ENCODE measurements around the gene CIRBP.

Gene CIRBP

GRCh38 chr19:1253514-1254080 is 15.5 kb upstream of the CIRBP start:
- Histone ChIP-seq H3K9me3 (ENCODE audit: control insufficient read depth, insufficient read depth, low read length) (no peaks in the 10 kb centered on the region), H3K4me1 (ENCODE audit: insufficient read depth, low read length) (peaks cover 4% of the 10 kb centered on the region; the same call in 1 of the 2 replicates), H3K36me3 (ENCODE audit: insufficient read depth, low read length) (peaks cover 31% of the 10 kb centered on the region), H3K9ac (ENCODE audit: low read depth, low read length) (no peak overlapping the region; the same call in 1 of the 2 replicates)

- H3K9ac ChIP-seq (ENCODE audit: low read depth, low read length), result no peak overlapping the region
- peaks cover 4% of the 10 kb centered on the region; the same call in 1 of the 2 replicates for H3K4me1 ChIP-seq (ENCODE audit: insufficient read depth, low read length)
- H3K9me3 ChIP-seq (ENCODE audit: control insufficient read depth, insufficient read depth, low read length), result no peaks in the 10 kb centered on the region
- H3K36me3 ChIP-seq (ENCODE audit: insufficient read depth, low read length), result peaks cover 31% of the 10 kb centered on the region
Measured at GRCh38 chr19:1254081-1254527, 15.0 kb upstream of the CIRBP start.

- Histone ChIP-seq H3K9ac (ENCODE audit: low read depth, low read length) (no peak overlapping the region), H3K4me1 (ENCODE audit: insufficient read depth, low read length) (peaks cover 7% of the 10 kb centered on the region; the same call in 1 of the 2 replicates), H3K9me3 (ENCODE audit: control insufficient read depth, insufficient read depth, low read length) (no peaks in the 10 kb centered on the region), H3K36me3 (ENCODE audit: insufficient read depth, low read length) (peaks cover 31% of the 10 kb centered on the region)
Measured at GRCh38 chr19:1254530-1255185, 14.5 kb upstream of the CIRBP start.

GRCh38 chr19:1255186-1256161 is 13.7 kb upstream of the CIRBP start:
- H3K36me3 ChIP-seq (ENCODE audit: insufficient read depth, low read length), result peaks cover 31% of the 10 kb centered on the region
- H3K9me3 ChIP-seq (ENCODE audit: control insufficient read depth, insufficient read depth, low read length), result no peaks in the 10 kb centered on the region
- peaks cover 12% of the 10 kb centered on the region; the same call in 1 of the 2 replicates for H3K4me1 ChIP-seq (ENCODE audit: insufficient read depth, low read length)
- H3K9ac ChIP-seq (ENCODE audit: low read depth, low read length), result no peak overlapping the region

- Histone ChIP-seq H3K9me3 (ENCODE audit: control insufficient read depth, insufficient read depth, low read length) (no peaks in the 10 kb centered on the region), H3K36me3 (ENCODE audit: insufficient read depth, low read length) (peaks cover 27% of the 10 kb centered on the region), H3K9ac (ENCODE audit: low read depth, low read length) (no peak overlapping the region), H3K4me1 (ENCODE audit: insufficient read depth, low read length) (peaks cover 12% of the 10 kb centered on the region; the same call in 1 of the 2 replicates)
Measured at GRCh38 chr19:1256646-1257474, 12.3 kb upstream of the CIRBP start.

GRCh38 chr19:1257475-1258162 is 11.5 kb upstream of the CIRBP start:
- Histone ChIP-seq H3K36me3 (ENCODE audit: insufficient read depth, low read length) (peaks cover 26% of the 10 kb centered on the region), H3K4me1 (ENCODE audit: insufficient read depth, low read length) (peaks cover 12% of the 10 kb centered on the region; the same call in 1 of the 2 replicates), H3K9ac (ENCODE audit: low read depth, low read length) (no peak overlapping the region)

GRCh38 chr19:1258163-1258492 is 11.0 kb upstream of the CIRBP start:
- Histone ChIP-seq H3K36me3 (ENCODE audit: insufficient read depth, low read length) (peaks cover 26% of the 10 kb centered on the region), H3K9ac (ENCODE audit: low read depth, low read length) (no peak overlapping the region), H3K4me1 (ENCODE audit: insufficient read depth, low read length) (peaks cover 15% of the 10 kb centered on the region; the same call in 1 of the 2 replicates), H3K9me3 (ENCODE audit: control insufficient read depth, insufficient read depth, low read length) (no peaks in the 10 kb centered on the region)

More at GRCh38 chr19:1257475-1258162, 11.5 kb upstream of the CIRBP start:
- no peaks in the 10 kb centered on the region for H3K9me3 ChIP-seq (ENCODE audit: control insufficient read depth, insufficient read depth, low read length)

- H3K4me1 ChIP-seq (ENCODE audit: insufficient read depth, low read length), result peaks cover 14% of the 10 kb centered on the region; the same call in 1 of the 2 replicates
- 0 out of 2 replicates have a peak overlapping the region, but pooled peaks have one; percentile 41 for H3K9ac ChIP-seq (ENCODE audit: low read depth, low read length)
- no peaks in the 10 kb centered on the region for H3K9me3 ChIP-seq (ENCODE audit: control insufficient read depth, insufficient read depth, low read length)
- peaks cover 21% of the 10 kb centered on the region for H3K36me3 ChIP-seq (ENCODE audit: insufficient read depth, low read length)
Measured at GRCh38 chr19:1258707-1259205, 10.4 kb upstream of the CIRBP start.

- peaks cover 16% of the 10 kb centered on the region for H3K36me3 ChIP-seq (ENCODE audit: insufficient read depth, low read length)
- no peaks in the 10 kb centered on the region for H3K9me3 ChIP-seq (ENCODE audit: control insufficient read depth, insufficient read depth, low read length)
- peak overlapping the region; percentile 41 for H3K9ac ChIP-seq (ENCODE audit: low read depth, low read length)
- H3K4me1 ChIP-seq (ENCODE audit: insufficient read depth, low read length), result peaks cover 14% of the 10 kb centered on the region; the same call in 1 of the 2 replicates
Measured at GRCh38 chr19:1259206-1259875, 9.8 kb upstream of the CIRBP start.

GRCh38 chr19:1259876-1260748 is 9.0 kb upstream of the CIRBP start:
- H3K36me3 ChIP-seq (ENCODE audit: insufficient read depth, low read length), result peaks cover 8% of the 10 kb centered on the region
- H3K4me1 ChIP-seq (ENCODE audit: insufficient read depth, low read length), result peaks cover 20% of the 10 kb centered on the region
- no peaks in the 10 kb centered on the region for H3K9me3 ChIP-seq (ENCODE audit: control insufficient read depth, insufficient read depth, low read length)
- peak overlapping the region; percentile 41 for H3K9ac ChIP-seq (ENCODE audit: low read depth, low read length)

GRCh38 chr19:1260749-1261537 is 8.2 kb upstream of the CIRBP start:
- peaks cover 22% of the 10 kb centered on the region for H3K4me1 ChIP-seq (ENCODE audit: insufficient read depth, low read length)
- H3K36me3 ChIP-seq (ENCODE audit: insufficient read depth, low read length), result peaks cover under 1% of the 10 kb centered on the region
- peak overlapping the region; percentile 70 for H3K9ac ChIP-seq (ENCODE audit: low read depth, low read length)
- H3K9me3 ChIP-seq (ENCODE audit: control insufficient read depth, insufficient read depth, low read length), result no peaks in the 10 kb centered on the region

Measured in ES-I3 (cell line).